K562 (cell line): Measurements from ENCODE around the gene LBH. TPM values are rescaled to one million over a fixed set of nuclear protein-coding genes. Genes with fewer than 3 reads are reported as not detected.
A peak's percentile ranks its signal among the peaks of the same experiment; 100 is the strongest.

Experiments used
- ATAC-seq: fragments of 200-7000 bp; cut with Tn5 transposase; 3 replicates; pipeline ENCODE4 v1.9.1; 2020; ENCODE audit warnings: moderate library complexity
- BruUV-seq: library from RNA; stranded (reverse); fragments of 400-500 nt; replicated peaks from 2 replicates; lab custom pipeline; 2021; lab: Mats Ljungman, UMichigan
- CTCF ChIA-PET: fragments of 300-600 bp; formaldehyde crosslinking; extraction: SDS; loops from one replicate; lab custom pipeline; 2021; ENCODE audit warnings: low intra/inter-chr PET ratio; lab: Yijun Ruan, JAX
- POLR2A ChIA-PET: fragments of 300-600, 350-650 bp; sonication (Branson Sonifier 250); formaldehyde crosslinking; extraction: SDS; loops from one replicate; lab custom pipeline; 2021; ENCODE audit warnings: antibody characterized with exemption, inconsistent platforms; lab: Yijun Ruan, JAX
- DNase-seq, 4 experiments: peaks; one replicate each; pipeline versions ENCODE4 v3.0.0 to v3.0.0-alpha.2; 2011 to 2018; ENCODE audit warnings: low spot score in 3 of 4, mixed read lengths in 3 of 4; ENCODE audit errors: extremely low read depth in 1 of 4
- FAIRE-seq: peaks from 2 replicates; lab custom pipeline; 2011; peaks lifted over from hg19 to GRCh38; lab: Jason Lieb, UNC
- H2AFZ ChIP-seq: 2 replicates; pipeline ENCODE4 v1.6.0; 2011; ENCODE audit warnings: low read depth, low read length, control low read depth, inconsistent platforms
- H3K27ac ChIP-seq: fragments of 200-600 bp; 3 replicates; pipeline ENCODE4 v1.8.0; 2011; ENCODE audit warnings: low read depth, mild to moderate bottlenecking, control low read depth, inconsistent platforms, low read length, moderate library complexity, mixed read lengths; ENCODE audit errors: extremely low read depth
- H3K27me3 ChIP-seq, 2 experiments: fragments of 300-600 bp in 1 of 2; 2 replicates in 1 of 2; 3 replicates in 1 of 2; pipeline versions ENCODE4 v1.6.0 to v1.8.0; 2011; ENCODE audit warnings: inconsistent platforms in 2 of 2, low read length in 2 of 2, mild to moderate bottlenecking in 1 of 2, mixed read lengths in 1 of 2, moderate library complexity in 1 of 2; ENCODE audit not compliant: control insufficient read depth in 2 of 2, insufficient read depth in 2 of 2
- H3K36me3 ChIP-seq: fragments of 300-600 bp; 3 replicates; pipeline ENCODE4 v1.8.0; 2011; ENCODE audit warnings: mild to moderate bottlenecking, low read length, inconsistent platforms; ENCODE audit not compliant: control insufficient read depth, insufficient read depth
- H3K4me1 ChIP-seq, 2 experiments: fragments of 200-600 bp in 1 of 2; replicated peaks in 1 of 2; 2 replicates in 1 of 2; 3 replicates in 1 of 2; pipeline versions ENCODE4 v1.5.1 to v1.8.0; 2011; ENCODE audit warnings: inconsistent platforms in 2 of 2, low read length in 2 of 2, mild to moderate bottlenecking in 1 of 2, mixed read lengths in 1 of 2, moderate library complexity in 1 of 2; ENCODE audit not compliant: control insufficient read depth in 2 of 2, insufficient read depth in 2 of 2
- H3K4me2 ChIP-seq: 2 replicates; pipeline ENCODE4 v1.6.1; 2011; ENCODE audit warnings: low read length, control low read depth, inconsistent platforms, mixed read lengths; ENCODE audit not compliant: insufficient read depth
- H3K4me3 ChIP-seq: fragments of 200-600 bp; sonication (generic), shearing (Covaris generic); 2 replicates; pipeline ENCODE4 v1.5.1; 2016; ENCODE audit warnings: control low read depth, inconsistent platforms
- H3K79me2 ChIP-seq: fragments of 200-600 bp; 3 replicates; pipeline ENCODE4 v1.8.0; 2011; ENCODE audit warnings: low read length, inconsistent platforms; ENCODE audit not compliant: control insufficient read depth, insufficient read depth
- H3K9ac ChIP-seq, 2 experiments: 2 replicates each; pipeline versions ENCODE4 v1.6.0 to v1.6.1; 2011; ENCODE audit warnings: low read depth in 2 of 2, low read length in 2 of 2, control low read depth in 1 of 2, inconsistent platforms in 1 of 2, mild to moderate bottlenecking in 1 of 2, mixed read lengths in 1 of 2; ENCODE audit not compliant: insufficient read depth in 1 of 2
- H3K9me1 ChIP-seq: one replicate; pipeline ENCODE4 v1.6.0; 2011; ENCODE audit warnings: inconsistent platforms, mild to moderate bottlenecking, low read length, moderate library complexity; ENCODE audit not compliant: control insufficient read depth, insufficient read depth
- H3K9me3 ChIP-seq: replicated peaks from 2 replicates; pipeline ENCODE4 v1.5.1; 2011; ENCODE audit warnings: low read depth, low read length, inconsistent platforms; ENCODE audit not compliant: control insufficient read depth, insufficient read depth
- H4K20me1 ChIP-seq: replicated peaks from 2 replicates; pipeline ENCODE4 v1.6.1; 2011; ENCODE audit warnings: low read length, inconsistent platforms, mixed read lengths; ENCODE audit not compliant: control insufficient read depth, insufficient read depth
- PML ChIP-seq: IDR thresholded peaks from 2 replicates; pipeline ENCODE4 v1.6.1; 2012; ENCODE audit warnings: low read length, inconsistent platforms
- ZBTB17 ChIP-seq: fragments of 450-650 bp; formaldehyde crosslinking; IDR thresholded peaks from 2 replicates; pipeline ENCODE4 v1.4.0; 2020; ENCODE audit warnings: mild to moderate bottlenecking
- ZNF384 ChIP-seq: IDR thresholded peaks from 2 replicates; pipeline ENCODE4 v1.6.1; 2012; ENCODE audit warnings: low read depth, low read length, improper control_type of control experiment
- WGBS: fragments of 100-300 bp; shearing (Covaris generic); methylation state at CpG from one replicate; pipeline ENCODE4 v1.1.6; 2016; ENCODE audit warnings: low coverage, mixed read lengths; ENCODE audit not compliant: insufficient coverage; ENCODE audit errors: missing lambda C conversion rate; 5-methylcytosine and 5-hydroxymethylcytosine counted together
- in situ Hi-C: fragments of 300-500 bp; cut with MboI; formaldehyde crosslinking; loops from 4 replicates; pipeline ENCODE4 v1.15.0; 2018; ENCODE audit warnings: inconsistent platforms, mixed read lengths
- intact Hi-C: fragments of 100-400 bp; cut with micrococcal nuclease; formaldehyde crosslinking; loops from 2 replicates; pipeline ENCODE4 v1.14.2; 2022
- polyA plus RNA-seq, 8 experiments: library from polyadenylated mRNA; depleted of rRNA in 4 of 8; stranded (reverse) in 5 of 8; unstranded in 3 of 8; fragments of >200 nt; fragmentation: Nextera tagmentation in 2 of 8; fragmentation: Illumina TruSeq in 1 of 8; extraction: Ambion mirVana in 2 of 8; extraction: Trizol in 1 of 8; gene quantifications; 2 replicates each; pipeline versions ENCODE4 v1.2.1 to v1.2.3, GENCODE V29; 2011 to 2014; ENCODE audit warnings: inconsistent platforms in 1 of 8, missing spikeins in 1 of 8
- total RNA-seq, 7 experiments: library from RNA; depleted of rRNA in 6 of 7; stranded (reverse); fragments of >200 nt in 6 of 7; fragmentation: Illumina TruSeq in 2 of 7; extraction: Trizol in 2 of 7; gene quantifications; 2 replicates each; pipeline versions ENCODE4 v1.2.1 to v1.2.3, GENCODE V29; 2011 to 2021; ENCODE audit warnings: low replicate concordance in 1 of 7
- TF ChIP-seq, protein P1 (sequence below): IDR thresholded peaks from 2 replicates; pipeline ENCODE4 v1.6.1; 2011; ENCODE audit not compliant: insufficient read length; ENCODE audit errors: extremely low read depth
- TF ChIP-seq, protein P2 (sequence below), 2 experiments: fragments of 450-650 bp in 1 of 2; sonication (generic) in 1 of 2; formaldehyde crosslinking in 1 of 2; IDR thresholded peaks; 2 replicates each; pipeline versions ENCODE4 v1.7.1 to v1.9.0; 2016 to 2022; ENCODE audit warnings: inconsistent platforms in 1 of 2, mild to moderate bottlenecking in 1 of 2, missing genetic modification reagents in 1 of 2

Gene LBH
- total and polyA plus RNA-seq, 9 of the 15 experiments (the other 6 are each of a cell fraction or from before 2014, with no cell fraction given) = 3.1 to 13.4 (median 7.4) TPM

DNA sequence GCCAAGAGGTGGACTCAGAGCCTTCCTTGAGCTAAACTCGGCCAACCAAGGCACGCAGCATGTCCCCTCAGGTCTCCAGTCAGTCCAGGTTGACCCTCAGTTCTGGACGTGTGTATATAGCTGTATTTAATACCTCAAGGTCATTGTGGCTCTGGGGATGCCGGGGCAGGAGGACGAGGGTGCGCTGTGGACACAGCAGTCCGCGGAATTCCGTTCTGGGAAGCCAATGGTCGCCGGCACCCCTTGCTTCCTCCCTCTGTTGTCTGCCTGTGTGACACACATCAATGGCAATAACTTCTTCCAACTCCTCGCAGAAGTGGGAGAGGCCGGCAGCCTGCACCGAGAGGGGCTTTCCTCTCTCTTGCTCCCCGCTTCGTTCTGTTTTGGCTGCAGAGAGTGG is 27.7 kb downstream of the LBH start (continued):
- TF ChIP-seq PML = no peak
- TF ChIP-seq, protein P1, sequence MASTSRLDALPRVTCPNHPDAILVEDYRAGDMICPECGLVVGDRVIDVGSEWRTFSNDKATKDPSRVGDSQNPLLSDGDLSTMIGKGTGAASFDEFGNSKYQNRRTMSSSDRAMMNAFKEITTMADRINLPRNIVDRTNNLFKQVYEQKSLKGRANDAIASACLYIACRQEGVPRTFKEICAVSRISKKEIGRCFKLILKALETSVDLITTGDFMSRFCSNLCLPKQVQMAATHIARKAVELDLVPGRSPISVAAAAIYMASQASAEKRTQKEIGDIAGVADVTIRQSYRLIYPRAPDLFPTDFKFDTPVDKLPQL = no peak

DNA sequence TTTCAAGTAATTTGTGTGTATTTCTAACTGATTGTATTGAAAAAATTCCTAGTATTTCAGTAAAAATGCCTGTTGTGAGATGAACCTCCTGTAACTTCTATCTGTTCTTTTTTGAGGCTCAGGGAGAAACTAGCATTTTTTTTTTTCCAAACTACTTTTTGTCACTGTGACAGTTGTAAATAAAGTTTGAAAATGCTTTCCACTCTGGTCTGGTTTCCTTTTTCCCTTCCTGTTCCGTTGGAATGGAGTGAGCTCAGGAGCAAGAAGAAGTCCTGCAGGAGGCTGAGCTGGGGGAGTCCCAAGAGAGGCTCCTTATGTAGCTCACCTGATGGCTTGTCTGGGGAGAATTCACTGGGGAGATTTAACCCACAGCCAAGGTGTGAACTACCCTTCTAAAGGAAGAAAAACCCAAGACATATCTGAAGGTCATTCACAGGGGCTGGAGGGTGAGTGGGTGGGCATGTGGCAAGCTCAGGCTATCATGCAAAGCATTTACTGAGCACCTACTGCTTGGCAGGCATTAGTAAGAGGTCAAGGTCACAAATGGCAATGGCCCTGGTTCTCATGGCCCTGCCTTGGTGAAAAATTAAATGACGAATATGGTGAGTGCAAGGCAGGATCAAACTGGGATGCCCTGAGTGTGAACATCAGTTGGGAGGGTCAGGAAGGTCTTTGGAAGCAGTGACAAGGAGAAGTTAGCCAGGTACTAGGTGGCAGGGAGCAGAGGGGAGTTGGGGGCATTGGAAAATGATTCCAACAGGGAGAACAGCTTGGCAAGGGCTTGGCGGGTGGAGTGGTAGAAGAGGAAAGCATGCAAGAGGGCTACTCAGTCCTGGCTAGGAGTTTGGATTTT is 28.7 kb downstream of the LBH start:
- Histone ChIP-seq H4K20me1 (no peaks in the 10 kb centered on the region), H3K9me1 (no peaks in the 10 kb centered on the region), H3K27ac (no peak overlapping the region), H3K4me2 (no peak overlapping the region), H3K4me3 (no peak overlapping the region), H3K9me3 (no peaks in the 10 kb centered on the region), H3K9ac (no peak overlapping the region; a peak in 1 of 4 replicates), H2AFZ (no peak overlapping the region), H3K36me3 (peaks cover 11% of the 10 kb centered on the region; the same call in 2 of the 3 replicates)
- no peak for FAIRE-seq
- no TSS peak for BruUV-seq
- 53% methylated on average over 3 of the region's 3 CpGs for WGBS
- ATAC-seq = no peak
- intact Hi-C loops = no loop called here
- no peak for DNase-seq
- TF ChIP-seq ZBTB17 (CRISPR knock-in tag) (no peak), ZNF384 (peak; percentile 20; the same call in 1 of the 2 replicates)
- TF ChIP-seq, protein P2, sequence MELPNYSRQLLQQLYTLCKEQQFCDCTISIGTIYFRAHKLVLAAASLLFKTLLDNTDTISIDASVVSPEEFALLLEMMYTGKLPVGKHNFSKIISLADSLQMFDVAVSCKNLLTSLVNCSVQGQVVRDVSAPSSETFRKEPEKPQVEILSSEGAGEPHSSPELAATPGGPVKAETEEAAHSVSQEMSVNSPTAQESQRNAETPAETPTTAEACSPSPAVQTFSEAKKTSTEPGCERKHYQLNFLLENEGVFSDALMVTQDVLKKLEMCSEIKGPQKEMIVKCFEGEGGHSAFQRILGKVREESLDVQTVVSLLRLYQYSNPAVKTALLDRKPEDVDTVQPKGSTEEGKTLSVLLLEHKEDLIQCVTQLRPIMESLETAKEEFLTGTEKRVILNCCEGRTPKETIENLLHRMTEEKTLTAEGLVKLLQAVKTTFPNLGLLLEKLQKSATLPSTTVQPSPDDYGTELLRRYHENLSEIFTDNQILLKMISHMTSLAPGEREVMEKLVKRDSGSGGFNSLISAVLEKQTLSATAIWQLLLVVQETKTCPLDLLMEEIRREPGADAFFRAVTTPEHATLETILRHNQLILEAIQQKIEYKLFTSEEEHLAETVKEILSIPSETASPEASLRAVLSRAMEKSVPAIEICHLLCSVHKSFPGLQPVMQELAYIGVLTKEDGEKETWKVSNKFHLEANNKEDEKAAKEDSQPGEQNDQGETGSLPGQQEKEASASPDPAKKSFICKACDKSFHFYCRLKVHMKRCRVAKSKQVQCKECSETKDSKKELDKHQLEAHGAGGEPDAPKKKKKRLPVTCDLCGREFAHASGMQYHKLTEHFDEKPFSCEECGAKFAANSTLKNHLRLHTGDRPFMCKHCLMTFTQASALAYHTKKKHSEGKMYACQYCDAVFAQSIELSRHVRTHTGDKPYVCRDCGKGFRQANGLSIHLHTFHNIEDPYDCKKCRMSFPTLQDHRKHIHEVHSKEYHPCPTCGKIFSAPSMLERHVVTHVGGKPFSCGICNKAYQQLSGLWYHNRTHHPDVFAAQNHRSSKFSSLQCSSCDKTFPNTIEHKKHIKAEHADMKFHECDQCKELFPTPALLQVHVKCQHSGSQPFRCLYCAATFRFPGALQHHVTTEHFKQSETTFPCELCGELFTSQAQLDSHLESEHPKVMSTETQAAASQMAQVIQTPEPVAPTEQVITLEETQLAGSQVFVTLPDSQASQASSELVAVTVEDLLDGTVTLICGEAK (IDR thresholded peaks at IDR 0.05) = peak; percentile 87
- TF ChIP-seq, protein P2 (CRISPR knock-in tag; IDR thresholded peaks at IDR 0.05) = peak; percentile 48; the same call in 1 of the 2 replicates
- TF ChIP-seq, all 486 proteins: peak for 2
- POLR2A ChIA-PET = interaction anchor here (0.7 to 1.2 kb wide), 3 partner anchors 9 to 84 kb away, joined by 3 to 6 read pairs (median 3); no protein-coding TSS in a partner anchor
- no peaks in the 10 kb centered on the region for H3K27me3 ChIP-seq
- H3K4me1 ChIP-seq = peaks cover 3 to 13% of the 10 kb centered on the region in 2 experiments; a peak in 4 of 5 replicates
- peaks cover 1% of the 10 kb centered on the region; the same call in 2 of the 3 replicates for H3K79me2 ChIP-seq
- in situ Hi-C loops = no loop called here
- CTCF ChIA-PET = no interaction called here
